ENCODE data around the gene LAD1. TPM values are rescaled to one million over a fixed set of nuclear protein-coding genes. Genes with fewer than 3 reads are reported as not detected.

LAD1 gene
- total and polyA plus RNA-seq, 2 of the 4 experiments (the other 2 are of a cell fraction), result under 0.01 to 0.07 TPM

GRCh38 chr1:201444792-201445191 is 45.7 kb upstream of the LAD1 start:
- Histone ChIP-seq H3K9me1 (ENCODE audit: insufficient read depth, low read length) (no peaks in the 10 kb centered on the region), H4K91ac (ENCODE audit: insufficient read depth, low read depth, low read length) (no peak overlapping the region), H2BK120ac (ENCODE audit: low read depth, low read length) (no peak overlapping the region), H3K36me3 (ENCODE audit: control insufficient read depth, insufficient read depth, low read length) (no peaks in the 10 kb centered on the region), H3K4me2 (ENCODE audit: low read depth, low read length) (no peak overlapping the region), H3K27ac (ENCODE audit: insufficient read depth, low read length) (no peak overlapping the region), H3K27me3 (ENCODE audit: control insufficient read depth, insufficient read depth, low read length) (no peaks in the 10 kb centered on the region), H3K4me3 (ENCODE audit: insufficient read depth, low read depth, low read length) (no peak overlapping the region), H2BK5ac (ENCODE audit: low read depth, low read length, poor library complexity, severe bottlenecking) (no peak overlapping the region), H3K56ac (ENCODE audit: extremely low read depth, insufficient read depth, low read length) (no peak overlapping the region), H4K5ac (ENCODE audit: low read depth, low read length) (no peak overlapping the region), H4K20me1 (ENCODE audit: insufficient read depth, low read length) (no peaks in the 10 kb centered on the region), H3K4ac (ENCODE audit: low read depth, low read length) (no peak overlapping the region), H3K79me1 (ENCODE audit: low read depth in 1 of 2, low read length in 2 of 2) (no peaks in the 10 kb centered on the region), H3K4me1 (ENCODE audit: control insufficient read depth, insufficient read depth, low read length) (peaks cover 6% of the 10 kb centered on the region), H2BK15ac (ENCODE audit: low read depth, low read length) (no peak overlapping the region), H2AFZ (replicated peaks; ENCODE audit: low read length, poor library complexity) (peak overlapping the region; percentile 75), H3K14ac (replicated peaks; ENCODE audit: low read depth, low read length) (no peak overlapping the region), H3K23ac (ENCODE audit: low read depth, low read length) (no peak overlapping the region), H2BK20ac (ENCODE audit: low read depth, low read length) (no peak overlapping the region), H3K9ac (ENCODE audit: low read depth, low read length) (no peak overlapping the region), H3K18ac (ENCODE audit: low read depth, low read length) (no peak overlapping the region), H4K8ac (ENCODE audit: low read depth in 2 of 2, low read length in 2 of 2) (no peak overlapping the region), H3K9me3 (ENCODE audit: control insufficient read depth, insufficient read depth, low read length) (no peaks in the 10 kb centered on the region; the same call in 1 of the 2 replicates), H2AK5ac (ENCODE audit: low read depth, low read length) (peak overlapping the region; percentile 5), H2AK9ac (replicated peaks; ENCODE audit: low read depth, low read length, poor library complexity) (peak overlapping the region; percentile 50)
- DNase-seq (no peak), ATAC-seq (ENCODE audit: low read depth) (no peak)
- in situ Hi-C loops (cut with MboI; ENCODE audit: low sequenced_read_pairs), result loop anchor here (10.0 kb wide), 1 partner anchor 70 kb away; no protein-coding TSS in a partner anchor
- no TSS peak for BruUV-seq (replicated peaks)
- ChIA-PET CTCF (no interaction called here), POLR2A (ENCODE audit: unreplicated experiment) (no interaction called here)
- intact Hi-C loops (cut with micrococcal nuclease), result no loop called here
- no CpG with 5 or more reads among the region's 4 CpGs for WGBS, 2 experiments (ENCODE audit: extremely low coverage in 2 of 2, insufficient read length in 1 of 2)
- TF ChIP-seq NFE2L2 (IDR thresholded peaks at IDR 0.05; ENCODE audit: low read depth, low read length) (no peak), MAZ (IDR thresholded peaks at IDR 0.05; ENCODE audit: borderline replicate concordance, low read depth, low read length) (no peak), ELK1 (IDR thresholded peaks at IDR 0.05; ENCODE audit: borderline replicate concordance, low read depth, low read length) (no peak)
- dilution Hi-C loops (cut with HindIII; ENCODE audit: low sequenced_read_pairs, unreplicated experiment), result no loop called here
